NCI-H446 (cell line): ENCODE data around the gene ZNF91.
A peak's percentile ranks its signal among the peaks of the same experiment; 100 is the strongest.
"Not testable (repeated sequence)": the region's sequence is repeated elsewhere in the genome, so short reads cannot be mapped to it uniquely, and the experiment has no call there.

Experiments
- DNase-seq, 2 experiments: peaks; one replicate each; lab custom pipeline; 2025; lab: John Stamatoyannopoulos, UW

ZNF91 gene

GRCh38 chr19:23395041-23395721 is at the start of gene ZNF91:
Gene ZNF91, minus strand, starts transcription at chr19:23395471. Its CDS starts 117 bp downstream, at chr19:23395354.
- DNase-seq, result peak; percentile 66 to 88

DNA sequence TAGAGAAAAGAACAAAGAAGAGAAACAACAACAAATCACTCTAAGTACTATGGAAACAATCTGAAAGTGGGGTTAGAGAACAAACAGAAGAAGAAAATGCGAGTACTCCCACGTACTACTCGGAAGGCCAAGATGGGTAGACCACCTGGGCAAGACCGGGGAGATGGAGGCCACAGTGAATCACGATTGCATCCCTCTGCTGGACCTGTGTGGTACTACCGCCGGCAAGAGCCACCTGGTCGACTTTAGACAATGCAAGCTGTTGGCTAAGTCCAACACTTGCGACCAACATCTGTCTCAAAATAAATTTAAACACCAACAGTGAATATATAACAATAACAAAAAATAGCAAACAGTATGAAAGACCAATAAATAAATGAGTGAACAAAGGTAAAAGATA is 45.5 kb upstream of the ZNF91 start:
- no peak for DNase-seq

DNA sequence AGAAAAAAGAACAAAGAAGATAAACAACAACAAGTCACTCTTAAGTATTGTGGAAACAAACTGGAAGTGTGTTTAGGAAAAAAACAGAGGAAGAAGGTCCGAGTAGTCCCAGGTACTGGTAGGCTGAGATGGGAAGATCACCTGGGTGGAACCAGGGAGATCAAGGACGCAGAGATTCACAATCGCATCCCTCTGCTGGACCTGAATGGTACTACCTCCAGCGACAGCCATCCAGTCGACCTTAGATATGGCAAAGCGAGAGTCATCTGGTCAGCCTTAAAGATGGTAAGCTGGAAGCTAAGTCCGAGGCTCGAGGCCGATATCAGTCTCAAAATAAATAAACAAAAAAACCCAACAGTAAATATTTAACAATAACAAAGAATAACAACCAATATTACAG is 44.9 kb upstream of the ZNF91 start:
- no peak for DNase-seq

DNA sequence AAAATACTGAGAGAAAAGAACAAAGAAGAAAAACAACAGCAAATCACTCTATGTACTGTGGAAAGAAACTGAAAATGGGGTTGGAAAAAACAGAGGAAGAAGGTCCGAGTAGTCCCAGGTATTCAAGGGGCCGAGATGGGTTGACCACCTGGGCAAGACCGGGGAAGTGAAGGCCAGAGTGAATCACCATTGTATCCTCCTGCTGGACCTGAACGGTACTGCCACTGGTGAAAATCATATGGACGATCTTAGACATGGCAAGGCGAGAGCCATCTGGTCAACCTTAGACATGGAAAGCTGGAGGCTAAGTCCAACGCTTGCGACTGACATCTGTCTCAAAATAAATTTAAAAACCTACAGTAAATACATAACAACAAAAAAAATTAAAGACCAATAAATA is 44.4 kb upstream of the ZNF91 start:
- DNase-seq, result no peak

DNA sequence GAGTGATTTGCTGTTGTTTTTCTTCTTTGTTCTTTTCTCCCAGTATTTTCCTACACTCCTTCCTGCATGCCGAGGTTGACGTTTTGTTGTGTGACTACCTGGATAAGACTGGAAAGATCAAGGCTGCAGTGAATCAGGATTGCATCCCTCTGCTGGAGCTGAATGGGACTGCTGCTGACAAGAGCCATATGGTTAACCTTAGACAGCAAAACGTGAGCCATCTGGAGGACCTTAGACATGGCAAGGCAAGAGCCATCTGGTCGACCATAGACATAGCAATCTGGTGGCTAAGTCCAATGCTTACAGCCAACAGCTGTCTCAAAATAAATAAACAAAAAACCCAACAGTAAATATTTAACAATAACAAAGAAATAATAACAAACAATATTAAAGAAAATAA is 42.6 kb upstream of the ZNF91 start:
- DNase-seq, result no peak

GRCh38 chr19:23436944-23437343 is 41.7 kb upstream of the ZNF91 start:
- DNase-seq, result no peak

GRCh38 chr19:23436318-23436717 is 41.0 kb upstream of the ZNF91 start:
- DNase-seq, result no peak

GRCh38 chr19:23420824-23421223 is 25.6 kb upstream of the ZNF91 start:
- no peak for DNase-seq

DNA sequence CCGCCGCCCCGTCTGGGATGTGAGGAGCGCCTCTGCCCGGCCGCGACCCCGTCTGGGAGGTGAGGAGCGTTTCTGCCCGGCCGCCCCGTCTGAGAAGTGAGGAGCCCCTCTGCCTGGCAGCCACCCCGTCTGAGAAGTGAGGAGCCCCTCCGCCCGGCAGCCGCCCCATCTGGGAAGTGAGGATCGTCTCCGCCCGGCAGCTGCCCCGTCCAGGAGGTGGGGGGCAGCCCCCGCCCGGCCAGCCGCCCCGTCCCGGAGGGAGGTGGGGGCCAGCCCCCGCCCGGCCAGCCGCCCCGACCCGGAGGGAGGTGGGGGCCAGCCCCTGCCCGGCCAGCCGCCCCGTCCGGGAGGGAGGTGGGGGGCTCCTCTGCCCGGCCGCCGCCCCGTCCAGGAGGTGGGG is 24.0 kb upstream of the ZNF91 start:
- not testable (repeated sequence) for DNase-seq

- DNase-seq, result no peak
Measured at GRCh38 chr19:23415561-23416191, 20.4 kb upstream of the ZNF91 start.

- DNase-seq, result no peak
Measured at GRCh38 chr19:23415034-23415433, 19.8 kb upstream of the ZNF91 start.

DNA sequence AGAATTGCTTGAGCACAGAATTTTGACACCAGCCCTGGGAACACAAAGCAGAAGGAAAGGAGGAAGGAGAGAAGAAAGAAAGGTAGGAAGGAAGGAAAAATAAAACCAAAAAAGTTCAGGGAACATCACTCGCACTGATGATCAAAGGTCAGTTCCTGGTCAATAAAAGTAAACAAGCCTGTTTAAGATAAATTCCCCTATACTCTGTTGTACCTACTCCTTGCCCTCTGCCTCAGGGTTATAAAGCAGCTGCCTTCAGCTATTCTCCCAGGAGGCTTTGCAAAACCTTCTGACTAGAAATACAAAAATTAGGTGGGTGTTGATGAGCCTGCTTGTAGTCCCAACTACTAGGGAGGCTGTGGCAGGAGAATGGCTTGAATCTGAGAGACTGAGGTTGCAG is 14.9 kb upstream of the ZNF91 start:
- no peak for DNase-seq

- no peak for DNase-seq
Measured at GRCh38 chr19:23409392-23410048, 14.2 kb upstream of the ZNF91 start.

DNA sequence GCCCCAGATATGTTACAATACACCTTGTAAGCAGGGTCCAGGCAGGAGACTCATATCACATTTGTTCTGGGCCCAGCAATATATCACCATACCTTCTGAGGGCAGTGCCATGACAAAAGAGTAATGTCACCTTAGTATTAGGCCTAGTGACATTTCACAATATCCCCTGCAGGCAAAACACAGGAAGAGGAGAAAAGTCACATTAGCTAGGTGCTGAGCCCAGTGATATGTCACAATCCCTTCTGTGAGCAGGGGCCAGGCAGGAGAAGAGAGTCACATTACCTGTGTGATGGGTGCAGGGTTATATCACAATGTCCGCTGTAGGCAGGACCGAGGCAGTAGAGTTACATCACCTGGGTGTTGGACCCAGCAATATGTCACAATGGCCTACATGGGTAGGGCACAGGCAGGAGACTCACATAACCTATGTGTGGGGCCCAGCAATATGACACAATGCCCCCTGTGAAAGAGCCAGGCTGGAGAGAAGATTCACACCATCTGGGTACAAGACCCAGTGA is 12.4 kb upstream of the ZNF91 start:
- DNase-seq, result no peak

DNA sequence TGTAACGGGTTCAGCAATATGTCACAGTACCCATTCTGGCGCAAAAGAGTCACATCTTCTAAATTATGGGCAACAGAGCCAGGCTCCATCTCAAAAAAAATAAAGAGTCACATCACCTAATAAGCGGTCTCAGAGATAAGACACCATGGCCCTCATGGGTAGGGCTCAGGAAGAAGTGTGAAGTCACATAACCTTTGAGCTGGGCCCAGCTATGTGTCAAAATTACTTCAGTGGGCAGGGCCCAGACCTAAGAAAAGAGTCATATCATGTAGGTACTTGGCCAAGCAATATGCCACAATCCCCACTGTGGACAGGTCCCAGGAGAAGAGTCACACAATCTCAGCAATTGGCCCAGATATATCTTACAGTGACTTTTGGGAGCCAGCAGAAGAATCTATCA is 11.4 kb upstream of the ZNF91 start:
- DNase-seq, result no peak

DNA sequence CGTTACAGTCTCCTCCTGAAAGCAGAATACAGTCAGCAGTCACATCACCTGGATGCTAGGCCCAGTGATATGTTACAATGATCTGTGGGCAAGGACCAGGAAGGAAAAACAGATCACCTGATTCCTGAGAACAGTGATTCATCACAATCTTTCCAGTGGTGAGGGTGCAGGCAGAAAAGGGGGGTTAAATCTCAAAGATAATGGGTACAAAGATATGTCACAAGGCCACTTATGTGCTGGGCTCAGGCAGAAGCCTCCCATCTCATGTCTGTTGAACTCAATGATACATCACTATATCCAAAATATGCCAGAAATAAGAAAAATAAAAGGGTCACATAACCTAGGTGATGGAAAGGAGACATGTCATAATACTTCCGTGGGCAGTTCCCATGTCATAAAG is 10.8 kb upstream of the ZNF91 start:
- no peak for DNase-seq

DNA sequence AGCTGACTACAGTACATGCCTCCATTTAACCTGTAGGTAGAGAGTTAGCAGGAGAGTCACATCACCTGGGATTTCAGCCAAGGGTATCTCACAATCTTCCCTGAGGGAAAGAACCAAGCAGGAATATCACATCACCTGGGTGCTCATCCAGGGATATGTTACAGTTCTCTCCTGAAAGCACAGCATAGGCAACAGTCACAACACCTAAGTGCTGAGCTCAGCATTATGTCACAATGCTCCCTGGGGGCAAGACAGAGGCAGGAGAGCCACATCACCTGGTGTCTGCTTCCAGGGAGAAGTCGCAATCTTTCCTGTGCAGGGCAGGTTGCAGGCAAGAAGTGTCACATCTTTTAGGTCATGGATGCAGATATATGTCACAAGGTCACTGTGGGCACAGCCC is 9.4 kb upstream of the ZNF91 start:
- DNase-seq, result no peak

GRCh38 chr19:23403581-23404324 is 8.5 kb upstream of the ZNF91 start:
- no peak for DNase-seq

GRCh38 chr19:23403052-23403451 is 7.8 kb upstream of the ZNF91 start:
- DNase-seq, result no peak

DNA sequence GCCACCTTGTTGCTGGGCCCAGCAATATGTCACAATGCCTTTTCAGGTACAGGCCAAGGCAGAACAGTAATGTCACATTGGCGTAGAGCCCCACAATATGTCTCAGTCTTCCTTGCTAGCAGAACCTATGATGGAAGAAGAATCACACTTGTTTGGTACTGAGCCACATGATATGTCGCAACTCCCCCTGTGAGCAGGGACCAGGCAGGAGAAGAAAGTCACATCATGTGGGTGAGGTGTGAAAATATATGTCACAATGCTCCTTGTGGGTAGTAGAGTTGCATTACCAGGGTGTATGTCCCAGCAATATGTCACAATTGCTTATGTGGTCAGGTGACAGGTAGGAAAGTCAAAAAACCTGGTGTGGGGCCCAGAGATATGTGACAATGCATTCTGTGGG is 7.1 kb upstream of the ZNF91 start:
- no peak for DNase-seq

GRCh38 chr19:23401086-23401610 is 5.9 kb upstream of the ZNF91 start:
- no peak for DNase-seq

DNA sequence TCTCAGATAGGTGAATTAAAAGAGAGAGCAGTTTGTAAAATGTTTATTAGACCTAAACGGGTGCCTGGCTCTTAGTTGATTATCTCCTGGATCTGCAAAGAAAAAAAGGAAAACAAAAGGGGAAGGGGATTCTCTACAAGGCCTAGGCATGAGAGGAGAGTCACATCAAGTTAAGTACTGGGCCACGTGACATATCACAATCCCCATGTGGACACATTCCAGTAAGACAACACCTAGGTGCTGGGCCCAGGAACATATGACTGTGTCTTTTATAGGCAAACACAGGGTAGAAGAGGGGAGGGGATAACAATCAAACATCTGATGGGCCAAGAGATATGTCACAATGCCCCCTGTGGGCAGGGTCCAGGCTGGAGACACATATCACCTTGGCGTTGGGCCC is 4.2 kb upstream of the ZNF91 start:
- DNase-seq, result no peak
